SJCRH30 (cell line): Measurements from ENCODE around the gene PDCL2. TPM values are rescaled to one million over a fixed set of nuclear protein-coding genes. Genes with fewer than 3 reads are reported as not detected.

Source experiments
- total RNA-seq: library from RNA; depleted of rRNA; stranded (reverse); fragments of >200 nt; shearing (Covaris generic); gene quantifications from 2 replicates; pipeline ENCODE4 v1.2.3, GENCODE V29; 2014; rRNA removed

Gene PDCL2
- total RNA-seq, 1 experiment from 2014 or later = not detected

Other genes starting within 250 kb of the PDCL2 start
- gene SRD5A3, start 246.0 kb downstream of the PDCL2 start, total RNA-seq = 5.8 and 7.5 TPM in 2 replicates
- 151 and 163 TPM in 2 replicates for gene TMEM165, start 196.3 kb downstream of the PDCL2 start, total RNA-seq
- gene CLOCK, start 45.3 kb downstream of the PDCL2 start, total RNA-seq = 34.0 and 36.6 TPM in 2 replicates
- gene NMU, start 44.1 kb upstream of the PDCL2 start, total RNA-seq = 8.4 and 8.6 TPM in 2 replicates
- gene EXOC1L, start 227.5 kb upstream of the PDCL2 start, total RNA-seq = not detected in 2 replicates